K562 (cell line): ENCODE data around the gene SLC39A5. TPM values are rescaled to one million over a fixed set of nuclear protein-coding genes. Genes with fewer than 3 reads are reported as not detected.

ENCODE experiments used
- BRD4 ChIP-seq: fragments of 200-600 bp; sonication (generic); IDR thresholded peaks from 2 replicates; pipeline ENCODE4 v1.6.1; 2017; ENCODE audit warnings: inconsistent platforms
- CC2D1A ChIP-seq: fragments of 450-650 bp; IDR thresholded peaks from 2 replicates; pipeline ENCODE4 v1.6.1; 2017; ENCODE audit warnings: mild to moderate bottlenecking
- DMBX1 ChIP-seq: fragments of 250-450 bp; sonication (Bioruptor Pico); IDR thresholded peaks from 2 replicates; pipeline ENCODE4 v1.8.0; 2022; ENCODE audit warnings: inconsistent platforms, mild to moderate bottlenecking, moderate library complexity, borderline replicate concordance
- KLF16 ChIP-seq: IDR thresholded peaks from 2 replicates; pipeline ENCODE4 v1.6.1; 2016; ENCODE audit warnings: antibody characterized with exemption
- MED1 ChIP-seq: sonication (generic); formaldehyde crosslinking; IDR thresholded peaks from 2 replicates; pipeline ENCODE4 v1.8.1; 2023; ENCODE audit warnings: missing genetic modification reagents, borderline replicate concordance
- NFRKB ChIP-seq: fragments of 450-650 bp; IDR thresholded peaks from 2 replicates; pipeline ENCODE4 v1.6.1; 2016; ENCODE audit warnings: low read depth
- POLR2B ChIP-seq: fragments of 450-650 bp; IDR thresholded peaks from 2 replicates; pipeline ENCODE4 v1.6.1; 2018; ENCODE audit warnings: low read depth; ENCODE audit not compliant: partially characterized antibody
- PRMT5 ChIP-seq: sonication (generic); formaldehyde crosslinking; IDR thresholded peaks from 2 replicates; pipeline ENCODE4 v1.5.0; 2020; ENCODE audit warnings: missing genetic modification reagents
- RAD21 ChIP-seq, 2 experiments: fragments of 250-450 bp in 1 of 2; fragments of 450-650 bp in 1 of 2; sonication (Bioruptor Pico) in 1 of 2; formaldehyde crosslinking in 1 of 2; IDR thresholded peaks in 1 of 2; conservative IDR thresholded peaks in 1 of 2; 2 replicates each; pipeline versions ENCODE4 v1.4.0 to v1.8.0; 2020 to 2022; ENCODE audit warnings: mild to moderate bottlenecking in 2 of 2, moderate library complexity in 1 of 2
- RHOXF2B ChIP-seq: fragments of 250-450 bp; sonication (Bioruptor Pico); conservative IDR thresholded peaks from 2 replicates; pipeline ENCODE4 v1.5.1; 2021
- SIX5 ChIP-seq, 2 experiments: IDR thresholded peaks; 2 replicates each; pipeline ENCODE4 v1.6.1; 2011; ENCODE audit warnings: low read length in 2 of 2, borderline replicate concordance in 1 of 2, low read depth in 1 of 2, mild to moderate bottlenecking in 1 of 2, moderate library complexity in 1 of 2; ENCODE audit not compliant: insufficient read depth in 1 of 2
- SMAD1 ChIP-seq: fragments of 150-350 bp; IDR thresholded peaks from 2 replicates; pipeline ENCODE4 v1.6.1; 2014; ENCODE audit warnings: low read length, low read depth; ENCODE audit not compliant: partially characterized antibody
- SMARCA4 ChIP-seq: fragments of 450-650 bp; IDR thresholded peaks from 2 replicates; pipeline ENCODE4 v1.6.1; 2016
- SMARCE1 ChIP-seq: fragments of 450-650 bp; IDR thresholded peaks from 2 replicates; pipeline ENCODE4 v1.7.1; 2016; ENCODE audit warnings: mild to moderate bottlenecking
- ZNF174 ChIP-seq: fragments of 250-450 bp; sonication (Bioruptor Pico); IDR thresholded peaks from 2 replicates; pipeline ENCODE4 v1.4.0; 2020; ENCODE audit warnings: mild to moderate bottlenecking
- ZNF263 ChIP-seq: sonication (generic); formaldehyde crosslinking; IDR thresholded peaks from 2 replicates; pipeline ENCODE4 v1.8.0; 2022; ENCODE audit warnings: mild to moderate bottlenecking, missing genetic modification reagents, borderline replicate concordance
- ZNF766 ChIP-seq: fragments of 200-800 bp; sonication (Bioruptor generic); conservative IDR thresholded peaks from 2 replicates; pipeline ENCODE4 v1.6.1; 2016; ENCODE audit warnings: missing genetic modification characterization, missing compliant biosample characterization
- ZNF785 ChIP-seq: fragments of 250-450 bp; sonication (Bioruptor Pico); IDR thresholded peaks from 2 replicates; pipeline ENCODE4 v1.4.0; 2020; ENCODE audit warnings: mild to moderate bottlenecking
- polyA plus RNA-seq, 8 experiments: library from polyadenylated mRNA; depleted of rRNA in 4 of 8; stranded (reverse) in 5 of 8; unstranded in 3 of 8; fragments of >200 nt; fragmentation: Nextera tagmentation in 2 of 8; fragmentation: Illumina TruSeq in 1 of 8; extraction: Ambion mirVana in 2 of 8; extraction: Trizol in 1 of 8; gene quantifications; 2 replicates each; pipeline versions ENCODE4 v1.2.1 to v1.2.3, GENCODE V29; 2011 to 2014; ENCODE audit warnings: inconsistent platforms in 1 of 8, missing spikeins in 1 of 8
- total RNA-seq, 7 experiments: library from RNA; depleted of rRNA in 6 of 7; stranded (reverse); fragments of >200 nt in 6 of 7; fragmentation: Illumina TruSeq in 2 of 7; extraction: Trizol in 2 of 7; gene quantifications; 2 replicates each; pipeline versions ENCODE4 v1.2.1 to v1.2.3, GENCODE V29; 2011 to 2021; ENCODE audit warnings: low replicate concordance in 1 of 7
- TF ChIP-seq, protein P1 (sequence below), 3 experiments: fragments of 200-800 bp in 1 of 3; fragments of 250-450 bp in 1 of 3; fragments of 450-650 bp in 1 of 3; sonication (Bioruptor Pico) in 1 of 3; sonication (Bioruptor generic) in 1 of 3; formaldehyde crosslinking in 1 of 3; IDR thresholded peaks; 2 replicates each; pipeline versions ENCODE4 v1.6.1 to v1.8.0; 2016 to 2022; ENCODE audit warnings: mild to moderate bottlenecking in 2 of 3, missing genetic modification characterization in 2 of 3, missing compliant biosample characterization in 1 of 3, moderate library complexity in 1 of 3
- TF ChIP-seq, protein P2 (sequence below): fragments of 450-650 bp; formaldehyde crosslinking; IDR thresholded peaks from 2 replicates; pipeline ENCODE4 v1.4.0; 2022; ENCODE audit warnings: mild to moderate bottlenecking, moderate library complexity
- TF ChIP-seq, protein P3 (sequence below): sonication (generic); formaldehyde crosslinking; IDR thresholded peaks from 2 replicates; pipeline ENCODE4 v1.8.1; 2023; ENCODE audit warnings: mild to moderate bottlenecking, missing genetic modification reagents
- TF ChIP-seq, protein P4 (sequence below): sonication (generic); formaldehyde crosslinking; IDR thresholded peaks from 2 replicates; pipeline ENCODE4 v1.8.0; 2022; ENCODE audit warnings: mild to moderate bottlenecking, missing genetic modification reagents

Gene SLC39A5
- total and polyA plus RNA-seq, 9 of the 15 experiments (the other 6 are each of a cell fraction or from before 2014, with no cell fraction given): 0.08 to 0.10 TPM; not detected in 7

DNA sequence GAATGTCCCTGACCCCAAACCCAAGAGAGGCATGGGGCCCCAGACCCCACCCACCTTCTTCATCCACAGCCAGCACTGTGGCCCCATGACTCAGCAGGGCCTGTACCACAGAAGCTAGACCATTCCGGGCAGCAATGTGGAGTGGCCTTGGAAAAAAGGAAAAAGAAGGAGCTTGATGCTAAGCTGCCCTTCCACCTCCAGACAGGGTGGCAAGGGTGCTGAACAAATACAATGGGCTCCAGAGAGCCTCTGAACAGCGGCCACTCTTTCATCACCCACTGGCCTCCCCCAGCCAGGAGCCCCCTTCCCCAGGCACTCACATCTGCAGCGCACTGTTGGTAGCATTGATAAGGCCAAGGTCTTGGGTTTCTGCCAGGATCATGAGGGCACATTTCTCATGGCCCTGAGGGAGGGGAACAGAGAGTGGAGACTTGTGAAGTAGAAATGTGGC is 13.9 kb downstream of the SLC39A5 start (continued):
- no peak for TF ChIP-seq SIX5 (IDR thresholded peaks at IDR 0.05; ENCODE audit: borderline replicate concordance in 1 of 2, insufficient read depth in 1 of 2, low read depth in 1 of 2, low read length in 2 of 2)
- TF ChIP-seq RAD21 (CRISPR knock-in tag; conservative IDR thresholded peaks at IDR 0.05 in 1 of 2, IDR thresholded peaks at IDR 0.05 in 1 of 2): no peak
- TF ChIP-seq SMARCA4: peak; percentile 45; the same call in 1 of the 2 replicates
- TF ChIP-seq SMARCE1: peak; percentile 70
- no peak for TF ChIP-seq CC2D1A
- TF ChIP-seq, protein P1, sequence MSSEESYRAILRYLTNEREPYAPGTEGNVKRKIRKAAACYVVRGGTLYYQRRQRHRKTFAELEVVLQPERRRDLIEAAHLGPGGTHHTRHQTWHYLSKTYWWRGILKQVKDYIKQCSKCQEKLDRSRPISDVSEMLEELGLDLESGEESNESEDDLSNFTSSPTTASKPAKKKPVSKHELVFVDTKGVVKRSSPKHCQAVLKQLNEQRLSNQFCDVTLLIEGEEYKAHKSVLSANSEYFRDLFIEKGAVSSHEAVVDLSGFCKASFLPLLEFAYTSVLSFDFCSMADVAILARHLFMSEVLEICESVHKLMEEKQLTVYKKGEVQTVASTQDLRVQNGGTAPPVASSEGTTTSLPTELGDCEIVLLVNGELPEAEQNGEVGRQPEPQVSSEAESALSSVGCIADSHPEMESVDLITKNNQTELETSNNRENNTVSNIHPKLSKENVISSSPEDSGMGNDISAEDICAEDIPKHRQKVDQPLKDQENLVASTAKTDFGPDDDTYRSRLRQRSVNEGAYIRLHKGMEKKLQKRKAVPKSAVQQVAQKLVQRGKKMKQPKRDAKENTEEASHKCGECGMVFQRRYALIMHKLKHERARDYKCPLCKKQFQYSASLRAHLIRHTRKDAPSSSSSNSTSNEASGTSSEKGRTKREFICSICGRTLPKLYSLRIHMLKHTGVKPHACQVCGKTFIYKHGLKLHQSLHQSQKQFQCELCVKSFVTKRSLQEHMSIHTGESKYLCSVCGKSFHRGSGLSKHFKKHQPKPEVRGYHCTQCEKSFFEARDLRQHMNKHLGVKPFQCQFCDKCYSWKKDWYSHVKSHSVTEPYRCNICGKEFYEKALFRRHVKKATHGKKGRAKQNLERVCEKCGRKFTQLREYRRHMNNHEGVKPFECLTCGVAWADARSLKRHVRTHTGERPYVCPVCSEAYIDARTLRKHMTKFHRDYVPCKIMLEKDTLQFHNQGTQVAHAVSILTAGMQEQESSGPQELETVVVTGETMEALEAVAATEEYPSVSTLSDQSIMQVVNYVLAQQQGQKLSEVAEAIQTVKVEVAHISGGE (CRISPR knock-in tag; IDR thresholded peaks at IDR 0.05): peak in 1 of 3 experiments; percentile 56; a peak in 2 of 6 replicates
- TF ChIP-seq, protein P2, sequence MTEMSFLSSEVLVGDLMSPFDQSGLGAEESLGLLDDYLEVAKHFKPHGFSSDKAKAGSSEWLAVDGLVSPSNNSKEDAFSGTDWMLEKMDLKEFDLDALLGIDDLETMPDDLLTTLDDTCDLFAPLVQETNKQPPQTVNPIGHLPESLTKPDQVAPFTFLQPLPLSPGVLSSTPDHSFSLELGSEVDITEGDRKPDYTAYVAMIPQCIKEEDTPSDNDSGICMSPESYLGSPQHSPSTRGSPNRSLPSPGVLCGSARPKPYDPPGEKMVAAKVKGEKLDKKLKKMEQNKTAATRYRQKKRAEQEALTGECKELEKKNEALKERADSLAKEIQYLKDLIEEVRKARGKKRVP (CRISPR knock-in tag): 0 out of 2 replicates have a peak, but pooled peaks have one; percentile 42
- TF ChIP-seq RHOXF2B (CRISPR knock-in tag): no peak
- TF ChIP-seq SMAD1: no peak
- TF ChIP-seq, protein P3, sequence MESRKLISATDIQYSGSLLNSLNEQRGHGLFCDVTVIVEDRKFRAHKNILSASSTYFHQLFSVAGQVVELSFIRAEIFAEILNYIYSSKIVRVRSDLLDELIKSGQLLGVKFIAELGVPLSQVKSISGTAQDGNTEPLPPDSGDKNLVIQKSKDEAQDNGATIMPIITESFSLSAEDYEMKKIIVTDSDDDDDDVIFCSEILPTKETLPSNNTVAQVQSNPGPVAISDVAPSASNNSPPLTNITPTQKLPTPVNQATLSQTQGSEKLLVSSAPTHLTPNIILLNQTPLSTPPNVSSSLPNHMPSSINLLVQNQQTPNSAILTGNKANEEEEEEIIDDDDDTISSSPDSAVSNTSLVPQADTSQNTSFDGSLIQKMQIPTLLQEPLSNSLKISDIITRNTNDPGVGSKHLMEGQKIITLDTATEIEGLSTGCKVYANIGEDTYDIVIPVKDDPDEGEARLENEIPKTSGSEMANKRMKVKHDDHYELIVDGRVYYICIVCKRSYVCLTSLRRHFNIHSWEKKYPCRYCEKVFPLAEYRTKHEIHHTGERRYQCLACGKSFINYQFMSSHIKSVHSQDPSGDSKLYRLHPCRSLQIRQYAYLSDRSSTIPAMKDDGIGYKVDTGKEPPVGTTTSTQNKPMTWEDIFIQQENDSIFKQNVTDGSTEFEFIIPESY (CRISPR knock-in tag): no peak
- no peak for TF ChIP-seq ZNF263 (CRISPR knock-in tag)
- TF ChIP-seq POLR2B: no peak
- TF ChIP-seq ZNF766 (CRISPR knock-in tag): 0 out of 2 replicates have a peak, but pooled peaks have one; percentile 26
- TF ChIP-seq BRD4: no peak
- no peak for TF ChIP-seq ZNF174 (CRISPR knock-in tag)
- no peak for TF ChIP-seq MED1 (CRISPR knock-in tag)
- TF ChIP-seq, protein P4, sequence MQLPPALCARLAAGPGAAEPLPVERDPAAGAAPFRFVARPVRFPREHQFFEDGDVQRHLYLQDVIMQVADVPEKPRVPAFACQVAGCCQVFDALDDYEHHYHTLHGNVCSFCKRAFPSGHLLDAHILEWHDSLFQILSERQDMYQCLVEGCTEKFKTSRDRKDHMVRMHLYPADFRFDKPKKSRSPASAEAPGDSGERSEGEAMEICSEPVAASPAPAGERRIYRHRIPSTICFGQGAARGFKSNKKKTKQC (CRISPR knock-in tag): no peak
- TF ChIP-seq DMBX1 (CRISPR knock-in tag): peak; percentile 53; the same call in 1 of the 2 replicates
- TF ChIP-seq PRMT5 (CRISPR knock-in tag): no peak
- no peak for TF ChIP-seq ZNF785
- no peak for TF ChIP-seq KLF16
- TF ChIP-seq NFRKB: no peak
